Astrocyte of the cerebellum (primary cell): ENCODE data around the gene CNTNAP2.

Experiments used
- DNase-seq: peaks from one replicate; pipeline ENCODE4 v3.0.0-alpha.2; 2011; ENCODE audit warnings: low read depth
- H3K4me3 ChIP-seq: 2 replicates; pipeline ENCODE4 v1.5.1; 2011; ENCODE audit warnings: mild to moderate bottlenecking, low read depth, low read length, moderate library complexity
- in situ Hi-C: cut with HindIII; loops from 2 replicates; pipeline ENCODE4 v1.10.0; 2017; ENCODE audit warnings: low sequenced_read_pairs
- TF ChIP-seq, protein P1 (sequence below): IDR thresholded peaks from 2 replicates; pipeline ENCODE4 v1.5.1; 2012; ENCODE audit warnings: low read length, low read depth, moderate library complexity, mild to moderate bottlenecking; ENCODE audit errors: missing control alignments

The CNTNAP2 gene

DNA sequence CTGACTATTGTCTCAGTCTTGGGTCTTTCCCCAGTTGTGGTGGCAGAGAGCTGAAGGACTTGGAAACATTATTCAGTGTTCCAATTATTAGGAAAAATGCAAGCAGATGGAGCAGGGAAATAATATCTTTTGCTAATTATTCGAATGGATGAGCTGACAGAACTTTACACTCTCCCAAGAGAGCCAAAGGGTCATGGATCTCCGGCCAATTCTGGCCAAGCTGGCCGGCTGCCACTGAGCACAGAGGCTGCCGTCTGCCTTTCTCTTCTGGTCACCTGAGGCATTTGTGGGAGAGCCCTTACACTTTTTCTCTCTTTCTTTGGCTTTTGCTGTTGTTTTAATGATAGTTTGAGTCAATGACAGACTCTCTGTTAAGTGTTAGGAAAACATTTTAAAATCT is 22.2 kb upstream of the CNTNAP2 start:
- in situ Hi-C loops = no loop called here
- H3K4me3 ChIP-seq = no peak overlapping the region
- DNase-seq = no peak
- TF ChIP-seq, protein P1, sequence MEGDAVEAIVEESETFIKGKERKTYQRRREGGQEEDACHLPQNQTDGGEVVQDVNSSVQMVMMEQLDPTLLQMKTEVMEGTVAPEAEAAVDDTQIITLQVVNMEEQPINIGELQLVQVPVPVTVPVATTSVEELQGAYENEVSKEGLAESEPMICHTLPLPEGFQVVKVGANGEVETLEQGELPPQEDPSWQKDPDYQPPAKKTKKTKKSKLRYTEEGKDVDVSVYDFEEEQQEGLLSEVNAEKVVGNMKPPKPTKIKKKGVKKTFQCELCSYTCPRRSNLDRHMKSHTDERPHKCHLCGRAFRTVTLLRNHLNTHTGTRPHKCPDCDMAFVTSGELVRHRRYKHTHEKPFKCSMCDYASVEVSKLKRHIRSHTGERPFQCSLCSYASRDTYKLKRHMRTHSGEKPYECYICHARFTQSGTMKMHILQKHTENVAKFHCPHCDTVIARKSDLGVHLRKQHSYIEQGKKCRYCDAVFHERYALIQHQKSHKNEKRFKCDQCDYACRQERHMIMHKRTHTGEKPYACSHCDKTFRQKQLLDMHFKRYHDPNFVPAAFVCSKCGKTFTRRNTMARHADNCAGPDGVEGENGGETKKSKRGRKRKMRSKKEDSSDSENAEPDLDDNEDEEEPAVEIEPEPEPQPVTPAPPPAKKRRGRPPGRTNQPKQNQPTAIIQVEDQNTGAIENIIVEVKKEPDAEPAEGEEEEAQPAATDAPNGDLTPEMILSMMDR = no peak

GRCh38 chr7:146096994-146097393 is 19.6 kb upstream of the CNTNAP2 start:
- TF ChIP-seq, protein P1 = no peak
- in situ Hi-C loops = no loop called here
- DNase-seq = no peak
- H3K4me3 ChIP-seq = no peak overlapping the region

DNA sequence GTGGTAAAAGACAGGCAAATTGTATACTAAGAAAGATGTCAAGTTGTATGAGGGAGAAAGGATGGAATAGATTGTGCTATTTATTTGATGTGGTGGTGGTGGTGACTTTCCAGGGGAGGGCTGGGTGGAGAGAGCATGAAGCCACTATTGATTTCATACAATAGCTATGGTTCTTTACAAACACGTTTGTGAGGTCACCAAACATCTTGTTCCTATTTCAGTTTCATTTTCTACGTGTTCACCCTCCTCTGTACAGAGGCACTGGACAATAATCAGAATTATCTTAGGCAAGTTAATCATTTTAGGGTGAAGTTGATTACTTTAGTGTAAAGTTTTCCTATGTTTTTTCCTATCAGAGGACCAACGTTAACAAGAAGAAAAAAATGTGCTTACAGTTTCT is 10.3 kb upstream of the CNTNAP2 start:
- no peak overlapping the region for H3K4me3 ChIP-seq
- DNase-seq = no peak
- in situ Hi-C loops = no loop called here
- TF ChIP-seq, protein P1 = no peak

DNA sequence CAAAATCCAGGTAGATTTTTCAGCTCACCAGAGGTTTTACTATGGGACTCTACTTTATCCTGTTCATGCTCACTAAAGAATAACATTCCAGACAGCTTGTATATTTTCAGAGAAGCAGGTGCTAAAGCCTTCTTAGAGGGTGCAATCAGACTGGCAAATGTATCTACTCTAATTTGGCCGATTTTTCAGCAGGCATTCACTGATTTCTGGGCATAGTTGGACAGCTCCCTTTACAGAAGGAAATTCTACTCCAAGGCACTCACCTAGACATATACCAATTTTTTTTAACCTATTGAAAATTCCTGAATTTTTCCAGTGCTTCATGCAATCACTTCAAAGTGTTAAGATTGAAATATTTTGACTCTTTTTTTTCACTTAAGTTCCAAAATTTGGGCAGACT is 3.8 kb upstream of the CNTNAP2 start:
- no peak for DNase-seq
- no peak overlapping the region for H3K4me3 ChIP-seq
- TF ChIP-seq, protein P1 = no peak
- in situ Hi-C loops = no loop called here

- DNase-seq = no peak
- in situ Hi-C loops = no loop called here
- H3K4me3 ChIP-seq = peak overlapping the region; percentile 48
- TF ChIP-seq, protein P1 = no peak
Measured at GRCh38 chr7:146115548-146115850, 1.1 kb upstream of the CNTNAP2 start.

DNA sequence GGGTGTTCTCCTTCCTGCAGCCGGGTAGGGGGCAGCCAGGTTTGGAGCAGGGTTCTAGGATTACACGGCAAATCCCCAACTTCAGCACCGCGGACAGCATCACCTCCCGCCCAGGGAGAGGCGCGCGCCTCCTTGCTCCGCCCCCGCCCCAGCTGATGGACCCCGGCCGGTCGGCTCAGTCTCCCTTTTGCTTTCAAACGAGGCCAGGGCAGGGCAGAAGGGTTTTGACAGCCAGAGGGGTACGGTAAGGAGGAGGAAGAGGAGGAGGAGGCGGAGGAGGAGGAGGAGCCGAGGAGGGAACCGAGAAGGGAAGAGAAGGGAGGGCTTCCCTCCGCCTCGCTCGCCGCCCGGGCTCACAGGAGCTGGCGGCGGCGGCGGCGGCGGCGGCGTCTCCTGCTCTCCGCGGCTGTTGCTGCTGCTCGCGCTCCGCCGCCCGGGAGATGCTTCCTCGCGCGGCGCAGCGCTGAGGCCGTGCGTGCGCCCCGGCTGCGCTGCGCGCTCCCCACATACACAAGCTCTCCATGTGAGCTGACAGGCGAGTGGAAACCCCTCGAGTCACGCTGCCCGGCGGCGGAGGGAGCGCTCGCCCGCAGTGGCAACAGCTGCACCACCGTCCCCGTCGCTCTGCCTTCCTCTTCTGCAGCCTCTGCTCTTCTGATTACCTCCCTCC is 615 bp upstream of the CNTNAP2 start:
- in situ Hi-C loops = no loop called here

More for the DNA sequence above, 615 bp upstream of the CNTNAP2 start:
- TF ChIP-seq, protein P1 = no peak
- peak; percentile 33 for DNase-seq
- peak overlapping the region; percentile 48 for H3K4me3 ChIP-seq
